ENCODE measurements around the gene ITGB3BP.
"Not testable (repeated sequence)": the region's sequence is repeated elsewhere in the genome, so short reads cannot be mapped to it uniquely, and the experiment has no call there.

ITGB3BP gene

GRCh38 chr1:63512584-63512983 lies 10.4 kb downstream of the ITGB3BP start:
- DNase-seq (ENCODE audit: extremely low spot score, insufficient read length, low read depth) (no peak), FAIRE-seq (peak; percentile 50)

- FAIRE-seq (no peak), DNase-seq (ENCODE audit: extremely low spot score, insufficient read length, low read depth) (no peak)
These were observed 13.3 kb downstream of the ITGB3BP start for GRCh38 chr1:63509718-63510117.

- FAIRE-seq (no peak), DNase-seq (ENCODE audit: extremely low spot score, insufficient read length, low read depth) (no peak)
These were observed 16.2 kb downstream of the ITGB3BP start for GRCh38 chr1:63506782-63507181.

GRCh38 chr1:63501256-63501655 lies 21.8 kb downstream of the ITGB3BP start:
- DNase-seq (ENCODE audit: extremely low spot score, insufficient read length, low read depth) (no peak), FAIRE-seq (no peak)

GRCh38 chr1:63498106-63498505 lies 24.9 kb downstream of the ITGB3BP start:
- FAIRE-seq (no peak), DNase-seq (ENCODE audit: extremely low spot score, insufficient read length, low read depth) (no peak)

GRCh38 chr1:63497577-63497976 lies 25.4 kb downstream of the ITGB3BP start:
- FAIRE-seq (no peak), DNase-seq (ENCODE audit: extremely low spot score, insufficient read length, low read depth) (no peak)

- FAIRE-seq = no peak
These were observed 35.5 kb downstream of the ITGB3BP start for GRCh38 chr1:63487336-63488065.

GRCh38 chr1:63486629-63487028 lies 36.4 kb downstream of the ITGB3BP start:
- no peak for DNase-seq (ENCODE audit: extremely low spot score, insufficient read length, low read depth)
- peak; percentile 64 for FAIRE-seq

More at GRCh38 chr1:63487336-63488065, 35.5 kb downstream of the ITGB3BP start:
- DNase-seq (ENCODE audit: extremely low spot score, insufficient read length, low read depth) = no peak

- FAIRE-seq = no peak
These were observed 43.0 kb downstream of the ITGB3BP start for GRCh38 chr1:63480057-63480456.

GRCh38 chr1:63475761-63476160 lies 47.3 kb downstream of the ITGB3BP start:
- FAIRE-seq = no peak
- DNase-seq (ENCODE audit: extremely low spot score, insufficient read length, low read depth) = no peak

More at GRCh38 chr1:63480057-63480456, 43.0 kb downstream of the ITGB3BP start:
- no peak for DNase-seq (ENCODE audit: extremely low spot score, insufficient read length, low read depth)

GRCh38 chr1:63468683-63469082 lies 54.3 kb downstream of the ITGB3BP start:
- DNase-seq (ENCODE audit: extremely low spot score, insufficient read length, low read depth); FAIRE-seq: not testable (repeated sequence)

GRCh38 chr1:63466759-63467158 lies 56.3 kb downstream of the ITGB3BP start:
- DNase-seq (ENCODE audit: extremely low spot score, insufficient read length, low read depth) = no peak

GRCh38 chr1:63466181-63466580 lies 56.8 kb downstream of the ITGB3BP start:
- FAIRE-seq (no peak), DNase-seq (ENCODE audit: extremely low spot score, insufficient read length, low read depth) (no peak)

More at GRCh38 chr1:63466759-63467158, 56.3 kb downstream of the ITGB3BP start:
- FAIRE-seq = no peak

- DNase-seq (ENCODE audit: extremely low spot score, insufficient read length, low read depth) (no peak), FAIRE-seq (no peak)
These were observed 59.8 kb downstream of the ITGB3BP start for GRCh38 chr1:63463248-63463647.

- DNase-seq (ENCODE audit: extremely low spot score, insufficient read length, low read depth) = no peak
- no peak for FAIRE-seq
These were observed 61.3 kb downstream of the ITGB3BP start for GRCh38 chr1:63461661-63462230.

- no peak for DNase-seq (ENCODE audit: extremely low spot score, insufficient read length, low read depth)
- no peak for FAIRE-seq
These were observed 64.3 kb downstream of the ITGB3BP start for GRCh38 chr1:63458750-63459149.

- FAIRE-seq (no peak), DNase-seq (ENCODE audit: extremely low spot score, insufficient read length, low read depth) (no peak)
These were observed 68.8 kb downstream of the ITGB3BP start for GRCh38 chr1:63454269-63454668.

GRCh38 chr1:63453232-63453631 lies 69.8 kb downstream of the ITGB3BP start:
- DNase-seq (ENCODE audit: extremely low spot score, insufficient read length, low read depth) (no peak), FAIRE-seq (no peak)

- no peak for DNase-seq (ENCODE audit: extremely low spot score, insufficient read length, low read depth)
- FAIRE-seq = no peak
These were observed 72.6 kb downstream of the ITGB3BP start for GRCh38 chr1:63450416-63450815.

GRCh38 chr1:63448731-63449246 lies 74.2 kb downstream of the ITGB3BP start:
- no peak for DNase-seq (ENCODE audit: extremely low spot score, insufficient read length, low read depth)
- FAIRE-seq = no peak

GRCh38 chr1:63442141-63442475 lies 80.9 kb downstream of the ITGB3BP start:
- DNase-seq (ENCODE audit: extremely low spot score, insufficient read length, low read depth) (no peak), FAIRE-seq (no peak)

- DNase-seq (ENCODE audit: extremely low spot score, insufficient read length, low read depth) = no peak
- FAIRE-seq = no peak
These were observed 87.9 kb downstream of the ITGB3BP start for GRCh38 chr1:63435161-63435560.

All from GM18507 (cell line).